Measurements from ENCODE around the gene PNMA8B.

GRCh38 chr19:46481223-46481848, 14.3 kb downstream of the PNMA8B start:
- no peak for TF ChIP-seq CTCF (conservative IDR thresholded peaks at IDR 0.05; ENCODE audit: low read depth, low read length)
- TF ChIP-seq EZH2 (IDR thresholded peaks at IDR 0.05; ENCODE audit: borderline replicate concordance, low read depth, low read length, poor library complexity, severe bottlenecking): no peak
